Osteoblast (primary cell): ENCODE data around the gene ABLIM2. TPM values are rescaled to one million over a fixed set of nuclear protein-coding genes. Genes with fewer than 3 reads are reported as not detected.

Source experiments
- DNase-seq: peaks from one replicate; pipeline ENCODE4 v3.0.0; 2011; ENCODE audit warnings: low spot score, mixed read lengths; ENCODE audit not compliant: insufficient read length; ENCODE audit errors: missing footprints
- H2AFZ ChIP-seq: 2 replicates; pipeline ENCODE4 v1.6.0; 2011; ENCODE audit warnings: mild to moderate bottlenecking, low read length
- H3K27ac ChIP-seq: 2 replicates; pipeline ENCODE4 v1.5.1; 2011; ENCODE audit warnings: mild to moderate bottlenecking, low read depth, low read length, moderate library complexity
- H3K27me3 ChIP-seq: 2 replicates; pipeline ENCODE4 v1.6.0; 2012; ENCODE audit warnings: mild to moderate bottlenecking, control low read depth, inconsistent platforms, low read length, moderate library complexity; ENCODE audit not compliant: insufficient read depth
- H3K36me3 ChIP-seq: 2 replicates; pipeline ENCODE4 v1.5.1; 2011; ENCODE audit warnings: mild to moderate bottlenecking, low read length, control low read depth, moderate library complexity; ENCODE audit not compliant: insufficient read depth
- H3K4me1 ChIP-seq: 2 replicates; pipeline ENCODE4 v1.5.1; 2011; ENCODE audit warnings: mild to moderate bottlenecking, low read length, control low read depth, moderate library complexity; ENCODE audit not compliant: insufficient read depth
- H3K4me2 ChIP-seq: 2 replicates; pipeline ENCODE4 v1.6.0; 2011; ENCODE audit warnings: mild to moderate bottlenecking, low read length; ENCODE audit not compliant: insufficient read depth
- H3K4me3 ChIP-seq: fragments of 200-600 bp; sonication (generic); 3 replicates; pipeline ENCODE4 v1.5.1; 2012; ENCODE audit warnings: mild to moderate bottlenecking, low read length, inconsistent platforms; ENCODE audit not compliant: insufficient read depth
- H3K79me2 ChIP-seq: 2 replicates; pipeline ENCODE4 v1.6.0; 2012; ENCODE audit warnings: mild to moderate bottlenecking, low read length, control low read depth, inconsistent platforms; ENCODE audit not compliant: insufficient read depth
- H3K9me3 ChIP-seq: 2 replicates; pipeline ENCODE4 v1.5.1; 2011; ENCODE audit warnings: low read depth, low read length, control low read depth
- H4K20me1 ChIP-seq: 2 replicates; pipeline ENCODE4 v1.6.0; 2012; ENCODE audit warnings: mild to moderate bottlenecking, low read length, control low read depth; ENCODE audit not compliant: insufficient read depth
- total RNA-seq: library from RNA; depleted of rRNA; stranded (reverse); fragments of >200 nt; gene quantifications from 2 replicates; pipeline ENCODE4 v1.2.3, GENCODE V29; 2012
- TF ChIP-seq, protein P1 (sequence below): IDR thresholded peaks from 2 replicates; pipeline ENCODE4 v1.5.1; 2011; ENCODE audit warnings: mild to moderate bottlenecking, low read depth, low read length, moderate library complexity; ENCODE audit errors: extremely low read depth

ABLIM2 gene
- total RNA-seq, 1 donor, result 0.36 TPM

DNA sequence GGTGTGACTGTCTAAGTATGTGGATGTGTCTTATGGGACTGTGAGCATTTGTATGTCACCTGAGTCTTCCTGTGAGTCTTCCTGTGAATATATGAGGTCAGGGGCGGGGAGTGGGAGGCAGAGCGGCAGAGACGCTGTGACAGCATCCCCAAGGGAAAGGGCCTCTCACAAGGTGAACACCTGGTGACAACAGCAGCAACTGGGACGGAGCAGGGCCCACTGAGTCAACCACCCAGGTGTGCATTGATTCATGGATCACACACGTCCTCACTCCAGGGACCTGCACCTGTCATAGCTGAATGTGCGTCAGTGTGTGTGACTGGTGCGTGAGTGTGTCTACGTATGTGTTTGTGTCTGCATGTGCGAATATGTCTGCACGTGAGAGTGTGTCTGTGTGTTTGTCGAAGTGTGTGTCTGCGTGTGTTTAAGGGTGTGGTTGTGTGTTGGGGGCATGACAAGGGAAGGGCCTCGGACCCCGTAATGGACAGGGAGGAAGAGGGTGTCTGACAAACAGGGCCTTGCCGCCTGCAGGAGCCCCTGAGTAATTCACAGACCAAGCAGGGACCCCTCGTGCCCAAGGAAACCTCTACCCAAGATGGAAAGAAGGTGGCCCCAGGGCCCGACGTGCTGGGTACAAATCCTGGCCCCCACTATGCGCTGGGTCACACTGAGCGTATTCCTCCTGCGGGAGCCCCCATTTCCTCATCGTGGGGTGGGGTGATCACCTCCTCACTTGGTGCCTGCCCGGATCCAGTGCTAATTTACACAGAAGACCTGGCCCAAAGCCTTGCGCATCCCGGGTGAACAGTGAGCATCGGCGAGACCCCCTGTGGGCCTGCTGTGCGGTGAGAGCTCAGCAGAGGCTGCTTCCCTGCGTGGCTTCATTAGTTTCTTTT lies 76.7 kb downstream of the ABLIM2 start:
- Histone ChIP-seq H3K4me1 (no peaks in the 10 kb centered on the region), H3K4me2 (no peak overlapping the region), H2AFZ (no peak overlapping the region), H3K36me3 (no peaks in the 10 kb centered on the region), H3K9me3 (no peaks in the 10 kb centered on the region), H3K79me2 (no peaks in the 10 kb centered on the region), H3K27ac (no peak overlapping the region), H3K4me3 (no peak overlapping the region), H3K27me3 (peaks cover 20% of the 10 kb centered on the region), H4K20me1 (no peaks in the 10 kb centered on the region)
- TF ChIP-seq, protein P1, sequence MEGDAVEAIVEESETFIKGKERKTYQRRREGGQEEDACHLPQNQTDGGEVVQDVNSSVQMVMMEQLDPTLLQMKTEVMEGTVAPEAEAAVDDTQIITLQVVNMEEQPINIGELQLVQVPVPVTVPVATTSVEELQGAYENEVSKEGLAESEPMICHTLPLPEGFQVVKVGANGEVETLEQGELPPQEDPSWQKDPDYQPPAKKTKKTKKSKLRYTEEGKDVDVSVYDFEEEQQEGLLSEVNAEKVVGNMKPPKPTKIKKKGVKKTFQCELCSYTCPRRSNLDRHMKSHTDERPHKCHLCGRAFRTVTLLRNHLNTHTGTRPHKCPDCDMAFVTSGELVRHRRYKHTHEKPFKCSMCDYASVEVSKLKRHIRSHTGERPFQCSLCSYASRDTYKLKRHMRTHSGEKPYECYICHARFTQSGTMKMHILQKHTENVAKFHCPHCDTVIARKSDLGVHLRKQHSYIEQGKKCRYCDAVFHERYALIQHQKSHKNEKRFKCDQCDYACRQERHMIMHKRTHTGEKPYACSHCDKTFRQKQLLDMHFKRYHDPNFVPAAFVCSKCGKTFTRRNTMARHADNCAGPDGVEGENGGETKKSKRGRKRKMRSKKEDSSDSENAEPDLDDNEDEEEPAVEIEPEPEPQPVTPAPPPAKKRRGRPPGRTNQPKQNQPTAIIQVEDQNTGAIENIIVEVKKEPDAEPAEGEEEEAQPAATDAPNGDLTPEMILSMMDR, result no peak
- peak; percentile 57 for DNase-seq

DNA sequence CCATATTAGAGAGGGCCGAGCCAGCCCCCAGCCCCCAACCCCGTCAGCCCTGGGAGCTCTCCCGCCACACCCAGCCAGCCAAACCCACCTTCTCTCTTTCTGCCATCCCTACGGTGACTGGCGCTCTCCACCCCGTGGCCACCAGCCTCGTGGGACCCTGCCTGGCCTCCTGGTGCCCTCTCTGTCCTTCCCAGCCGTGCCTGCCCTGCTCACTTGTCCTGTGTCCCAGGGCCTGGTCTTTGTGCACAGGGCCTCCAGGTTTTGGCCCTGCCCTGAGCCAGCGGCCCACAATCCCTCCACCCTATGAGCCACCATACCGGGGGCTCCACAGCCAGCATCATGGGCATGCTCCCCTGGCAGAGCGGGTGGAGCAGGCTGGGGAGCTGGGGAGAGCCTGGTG lies 77.4 kb downstream of the ABLIM2 start:
- peak; percentile 22 for DNase-seq
- Histone ChIP-seq H3K4me1 (no peaks in the 10 kb centered on the region), H4K20me1 (no peaks in the 10 kb centered on the region), H2AFZ (no peak overlapping the region), H3K9me3 (no peaks in the 10 kb centered on the region), H3K36me3 (no peaks in the 10 kb centered on the region), H3K79me2 (no peaks in the 10 kb centered on the region), H3K4me2 (no peak overlapping the region), H3K4me3 (no peak overlapping the region), H3K27me3 (peaks cover 20% of the 10 kb centered on the region), H3K27ac (no peak overlapping the region)
- TF ChIP-seq, protein P1, result no peak

DNA sequence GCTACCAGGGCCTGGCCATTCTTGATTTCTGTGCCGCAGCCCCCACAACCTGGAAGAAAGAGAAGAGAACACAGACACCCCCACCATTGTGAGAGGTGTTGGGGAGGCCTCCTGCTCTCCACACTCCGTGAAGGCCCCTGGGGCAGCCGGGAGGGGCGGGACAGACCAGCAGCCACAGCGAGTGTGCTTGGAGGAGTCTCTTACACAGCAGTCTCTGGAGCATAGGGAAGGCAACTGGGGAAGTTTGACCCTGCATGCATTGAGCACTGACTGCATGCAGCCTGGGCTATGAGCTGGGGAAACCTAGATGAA lies 77.9 kb downstream of the ABLIM2 start:
- no peak overlapping the region for H3K27ac ChIP-seq
- H2AFZ ChIP-seq, result no peak overlapping the region
- H4K20me1 ChIP-seq, result no peaks in the 10 kb centered on the region
- H3K4me2 ChIP-seq, result no peak overlapping the region
- peaks cover 24% of the 10 kb centered on the region for H3K27me3 ChIP-seq
- H3K79me2 ChIP-seq, result no peaks in the 10 kb centered on the region
- H3K9me3 ChIP-seq, result no peaks in the 10 kb centered on the region
- no peaks in the 10 kb centered on the region for H3K36me3 ChIP-seq
- TF ChIP-seq, protein P1, result no peak
- no peaks in the 10 kb centered on the region for H3K4me1 ChIP-seq
- no peak overlapping the region for H3K4me3 ChIP-seq
- peak; percentile 22 for DNase-seq

DNA sequence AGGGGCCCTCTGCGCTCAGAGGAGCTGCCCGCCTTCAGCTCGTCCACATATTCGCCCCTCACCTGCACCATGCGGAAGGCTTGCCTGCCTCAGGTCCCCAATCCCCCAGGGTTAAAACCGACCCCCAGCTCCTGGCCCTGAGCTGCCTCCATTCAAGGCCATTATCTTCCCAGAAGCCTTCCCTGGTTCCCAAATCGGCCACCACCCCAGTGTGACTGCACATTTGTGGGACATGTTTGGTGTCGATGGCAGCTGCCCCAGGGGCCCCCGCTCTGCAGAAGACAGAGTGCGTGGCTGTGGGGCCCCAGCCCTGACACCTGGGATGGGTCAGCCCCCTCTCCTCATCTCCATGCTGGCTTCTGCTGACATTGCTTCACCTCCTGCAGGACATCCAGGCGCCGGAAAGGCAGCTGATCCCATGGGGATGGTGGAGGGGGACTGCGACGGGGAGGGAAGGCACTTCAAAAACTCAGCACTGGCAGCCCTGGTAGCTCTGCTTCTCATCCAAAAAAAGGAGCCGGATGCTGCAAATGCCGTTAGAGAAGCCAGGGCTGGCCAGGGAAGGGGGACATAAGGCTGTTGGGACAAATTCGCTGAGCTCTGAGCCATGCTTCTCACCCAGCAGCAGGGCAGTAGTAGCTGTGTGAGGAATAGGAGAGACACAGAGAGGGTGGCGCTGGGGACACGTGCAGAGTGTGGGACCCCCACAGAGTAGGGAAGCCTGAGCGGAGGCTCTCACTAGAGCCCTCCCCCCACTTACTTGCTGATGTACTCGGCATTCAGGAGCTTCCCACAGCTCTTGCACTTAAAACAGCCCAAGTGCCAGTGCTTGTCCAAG lies 78.5 kb downstream of the ABLIM2 start:
- no peaks in the 10 kb centered on the region for H3K79me2 ChIP-seq
- H3K36me3 ChIP-seq, result no peaks in the 10 kb centered on the region
- no peak overlapping the region for H3K4me2 ChIP-seq
- H3K4me3 ChIP-seq, result no peak overlapping the region
- H3K27ac ChIP-seq, result no peak overlapping the region
- H3K27me3 ChIP-seq, result peaks cover 26% of the 10 kb centered on the region
- TF ChIP-seq, protein P1, result no peak
- no peaks in the 10 kb centered on the region for H4K20me1 ChIP-seq
- no peaks in the 10 kb centered on the region for H3K4me1 ChIP-seq
- DNase-seq, result peak; percentile 80
- H3K9me3 ChIP-seq, result no peaks in the 10 kb centered on the region
- H2AFZ ChIP-seq, result no peak overlapping the region
